Endodermal cell (in vitro differentiated cells): Measurements from ENCODE around the gene LYRM4. TPM values are rescaled to one million over a fixed set of nuclear protein-coding genes. Genes with fewer than 3 reads are reported as not detected.

Source experiments
- DNase-seq: peaks from one replicate; pipeline ENCODE4 v3.0.0-alpha.2; 2017
- H3K27ac ChIP-seq: 2 replicates; pipeline ENCODE4 v1.5.1; 2013; ENCODE audit warnings: mild to moderate bottlenecking, low read depth, low read length, moderate library complexity
- H3K27me3 ChIP-seq: 2 replicates; pipeline ENCODE4 v1.6.1; 2013; ENCODE audit warnings: mild to moderate bottlenecking, low read length, moderate library complexity; ENCODE audit not compliant: insufficient read depth, control insufficient read depth, poor library complexity, severe bottlenecking
- H3K36me3 ChIP-seq: 2 replicates; pipeline ENCODE4 v1.7.0; 2013; ENCODE audit warnings: mild to moderate bottlenecking, low read length, moderate library complexity; ENCODE audit not compliant: control insufficient read depth, insufficient read depth
- H3K4me1 ChIP-seq: one replicate; pipeline ENCODE4 v1.7.0; 2013; ENCODE audit warnings: low read length; ENCODE audit not compliant: control insufficient read depth, insufficient read depth
- H3K4me3 ChIP-seq: 2 replicates; pipeline ENCODE4 v1.5.1; 2013; ENCODE audit warnings: mild to moderate bottlenecking, low read length, moderate library complexity
- H3K9ac ChIP-seq: 2 replicates; pipeline ENCODE4 v1.6.1; 2013; ENCODE audit warnings: mild to moderate bottlenecking, low read length, moderate library complexity; ENCODE audit not compliant: poor library complexity, severe bottlenecking; ENCODE audit errors: extremely low read depth
- H3K9me3 ChIP-seq: 2 replicates; pipeline ENCODE4 v1.6.1; 2013; ENCODE audit warnings: mild to moderate bottlenecking, low read length, moderate library complexity; ENCODE audit not compliant: control insufficient read depth
- H3K27ac Mint-ChIP-seq: 2 replicates; pipeline ENCODE4 v1.8.0; 2020; ENCODE audit warnings: mixed read lengths
- H3K27me3 Mint-ChIP-seq: 2 replicates; pipeline ENCODE4 v1.8.0; 2021; ENCODE audit warnings: mild to moderate bottlenecking, mixed read lengths; ENCODE audit not compliant: insufficient read depth
- H3K36me3 Mint-ChIP-seq: 2 replicates; pipeline ENCODE4 v1.8.0; 2020; ENCODE audit warnings: low read depth, mixed read lengths
- H3K4me1 Mint-ChIP-seq: 2 replicates; pipeline ENCODE4 v1.8.0; 2020; ENCODE audit warnings: mixed read lengths
- H3K4me3 Mint-ChIP-seq: 2 replicates; pipeline ENCODE4 v1.8.0; 2020; ENCODE audit warnings: mild to moderate bottlenecking, moderate library complexity, mixed read lengths
- H3K9me3 Mint-ChIP-seq: 2 replicates; pipeline ENCODE4 v1.8.0; 2020; ENCODE audit warnings: mild to moderate bottlenecking, mixed read lengths
- WGBS, 2 experiments: methylation state at CpG; one replicate each; pipeline versions ENCODE4 v1.1.5 to v1.1.7; 2013; ENCODE audit warnings: missing lambda C conversion rate in 2 of 2, mixed read lengths in 1 of 2; ENCODE audit not compliant: insufficient coverage in 1 of 2, insufficient read length in 1 of 2; 5-methylcytosine and 5-hydroxymethylcytosine counted together
- total RNA-seq, 2 donors: library from RNA; stranded (reverse); fragmentation: NEBNext Ultra II Directional in 1 of 2; extraction: Animal tissue kit (Norgen Biotek cat#: 25700) in 1 of 2; gene quantifications; 2 replicates in 1 of 2; 3 replicates in 1 of 2; pipeline ENCODE4 v1.2.1, GENCODE V29; 2021
- TF ChIP-seq, protein P1 (sequence below): fragments of 200-600 bp; sonication (generic); conservative IDR thresholded peaks from 2 replicates; pipeline ENCODE4 v1.5.0; 2021; ENCODE audit warnings: antibody characterized with exemption, mild to moderate bottlenecking

Gene LYRM4
- total RNA-seq, 2 donors from 2014 or later: 32.1 to 44.3 TPM

- peaks cover 9% of the 10 kb centered on the region for H3K4me1 Mint-ChIP-seq
- Histone ChIP-seq H3K9ac (no peak overlapping the region), H3K4me1 (no peaks in the 10 kb centered on the region), H3K27me3 (no peaks in the 10 kb centered on the region), H3K9me3 (no peaks in the 10 kb centered on the region), H3K4me3 (no peak overlapping the region), H3K27ac (no peak overlapping the region), H3K36me3 (no peaks in the 10 kb centered on the region)
- TF ChIP-seq, protein P1, sequence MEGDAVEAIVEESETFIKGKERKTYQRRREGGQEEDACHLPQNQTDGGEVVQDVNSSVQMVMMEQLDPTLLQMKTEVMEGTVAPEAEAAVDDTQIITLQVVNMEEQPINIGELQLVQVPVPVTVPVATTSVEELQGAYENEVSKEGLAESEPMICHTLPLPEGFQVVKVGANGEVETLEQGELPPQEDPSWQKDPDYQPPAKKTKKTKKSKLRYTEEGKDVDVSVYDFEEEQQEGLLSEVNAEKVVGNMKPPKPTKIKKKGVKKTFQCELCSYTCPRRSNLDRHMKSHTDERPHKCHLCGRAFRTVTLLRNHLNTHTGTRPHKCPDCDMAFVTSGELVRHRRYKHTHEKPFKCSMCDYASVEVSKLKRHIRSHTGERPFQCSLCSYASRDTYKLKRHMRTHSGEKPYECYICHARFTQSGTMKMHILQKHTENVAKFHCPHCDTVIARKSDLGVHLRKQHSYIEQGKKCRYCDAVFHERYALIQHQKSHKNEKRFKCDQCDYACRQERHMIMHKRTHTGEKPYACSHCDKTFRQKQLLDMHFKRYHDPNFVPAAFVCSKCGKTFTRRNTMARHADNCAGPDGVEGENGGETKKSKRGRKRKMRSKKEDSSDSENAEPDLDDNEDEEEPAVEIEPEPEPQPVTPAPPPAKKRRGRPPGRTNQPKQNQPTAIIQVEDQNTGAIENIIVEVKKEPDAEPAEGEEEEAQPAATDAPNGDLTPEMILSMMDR: no peak
- 90 to 93% methylated on average over 9 to 10 of the region's 10 CpGs for WGBS, 2 experiments
- H3K36me3 Mint-ChIP-seq: no peaks in the 10 kb centered on the region
- DNase-seq: no peak
- no peak overlapping the region for H3K27ac Mint-ChIP-seq
- H3K9me3 Mint-ChIP-seq: no peaks in the 10 kb centered on the region
- no peaks in the 10 kb centered on the region for H3K27me3 Mint-ChIP-seq
- no peak overlapping the region for H3K4me3 Mint-ChIP-seq
Measured at GRCh38 chr6:5302220-5302946, 41.6 kb upstream of the LYRM4 start.

GRCh38 chr6:5300206-5300764 lies 39.5 kb upstream of the LYRM4 start:
- no peak for DNase-seq
- Mint-ChIP-seq H3K27ac (no peak overlapping the region), H3K4me1 (peaks cover 8% of the 10 kb centered on the region), H3K9me3 (no peaks in the 10 kb centered on the region), H3K27me3 (no peaks in the 10 kb centered on the region), H3K4me3 (no peak overlapping the region), H3K36me3 (peaks cover 3% of the 10 kb centered on the region)
- no peaks in the 10 kb centered on the region for H3K9me3 ChIP-seq
- 82% methylated on average over 1 of the region's 1 CpG; no CpG with 5 or more reads in 1 of the 2 experiments for WGBS, 2 experiments
- H3K9ac ChIP-seq: no peak overlapping the region
- TF ChIP-seq, protein P1: no peak
- H3K36me3 ChIP-seq: no peaks in the 10 kb centered on the region
- no peak overlapping the region for H3K27ac ChIP-seq
- H3K4me1 ChIP-seq: no peaks in the 10 kb centered on the region
- no peak overlapping the region for H3K4me3 ChIP-seq
- no peaks in the 10 kb centered on the region for H3K27me3 ChIP-seq

DNA sequence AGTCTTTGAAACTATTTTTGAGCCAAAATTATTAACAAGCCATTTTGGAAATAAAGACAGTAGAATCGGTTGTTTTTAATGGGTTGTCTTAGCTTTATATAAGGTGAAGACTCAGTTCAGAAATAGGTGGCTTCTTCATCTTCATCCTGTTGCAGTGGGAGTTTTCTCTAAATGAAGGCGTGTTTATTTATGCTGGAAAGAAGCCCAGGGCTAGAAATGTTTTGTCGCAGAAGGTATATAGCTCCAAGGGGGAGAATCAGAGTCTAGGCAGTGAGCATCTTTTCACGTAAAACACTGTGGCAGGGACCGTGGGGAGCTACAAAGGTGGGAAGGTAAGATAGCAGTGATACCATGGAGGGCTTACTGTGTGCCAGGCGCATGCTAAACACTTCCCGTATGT lies 34.9 kb upstream of the LYRM4 start:
- H3K4me3 Mint-ChIP-seq: no peak overlapping the region
- H3K9ac ChIP-seq: no peak overlapping the region
- H3K27ac Mint-ChIP-seq: no peak overlapping the region
- H3K36me3 ChIP-seq: no peaks in the 10 kb centered on the region
- no peaks in the 10 kb centered on the region for H3K4me1 ChIP-seq
- no peak overlapping the region for H3K4me3 ChIP-seq
- no peaks in the 10 kb centered on the region for H3K27me3 ChIP-seq
- H3K9me3 ChIP-seq: no peaks in the 10 kb centered on the region
- TF ChIP-seq, protein P1: no peak
- H3K27ac ChIP-seq: no peak overlapping the region
- no peak for DNase-seq
- H3K9me3 Mint-ChIP-seq: no peaks in the 10 kb centered on the region
- peaks cover 3% of the 10 kb centered on the region for H3K36me3 Mint-ChIP-seq
- WGBS, 2 experiments: 97 to 98% methylated on average over 5 to 7 of the region's 7 CpGs
- H3K27me3 Mint-ChIP-seq: no peaks in the 10 kb centered on the region
- H3K4me1 Mint-ChIP-seq: peaks cover 10% of the 10 kb centered on the region
